Bronchial epithelial cell (primary cell): ENCODE results near the gene PBX1. TPM values are rescaled to one million over a fixed set of nuclear protein-coding genes. Genes with fewer than 3 reads are reported as not detected.

Experiments used
- DNase-seq: peaks from one replicate; pipeline ENCODE4 v3.0.0-alpha.2; 2010; ENCODE audit warnings: low read depth
- FAIRE-seq: peaks from 2 replicates; lab custom pipeline; 2011; peaks lifted over from hg19 to GRCh38; lab: Jason Lieb, UNC
- H3K27me3 ChIP-seq: 2 replicates; pipeline ENCODE4 v1.5.1; 2011; ENCODE audit warnings: low read length; ENCODE audit not compliant: control insufficient read depth, insufficient read depth
- H3K36me3 ChIP-seq: 2 replicates; pipeline ENCODE4 v1.5.1; 2011; ENCODE audit warnings: low read length; ENCODE audit not compliant: control insufficient read depth, insufficient read depth
- H3K4me3 ChIP-seq: 2 replicates; pipeline ENCODE4 v1.5.1; 2011; ENCODE audit warnings: mild to moderate bottlenecking, low read depth, low read length, control low read depth
- total RNA-seq: library from RNA; depleted of rRNA; stranded (reverse); fragments of >200 nt; gene quantifications from 2 replicates; pipeline ENCODE4 v1.2.1, GENCODE V29; 2014
- TF ChIP-seq, protein P1 (sequence below): IDR thresholded peaks from 2 replicates; pipeline ENCODE4 v1.5.1; 2011; ENCODE audit warnings: mild to moderate bottlenecking, moderate library complexity, low read length, control low read depth, inconsistent platforms; ENCODE audit not compliant: insufficient read depth, severe bottlenecking

Gene PBX1
- total RNA-seq, 1 donor from 2014 or later, result 3.2 TPM

GRCh38 chr1:164617377-164618201, 58.6 kb downstream of the PBX1 start:
- FAIRE-seq (no peak), DNase-seq (peak; percentile 34)
- H3K27me3 ChIP-seq, result no peaks in the 10 kb centered on the region
- no peak overlapping the region for H3K4me3 ChIP-seq
- no peaks in the 10 kb centered on the region for H3K36me3 ChIP-seq
- TF ChIP-seq, protein P1, sequence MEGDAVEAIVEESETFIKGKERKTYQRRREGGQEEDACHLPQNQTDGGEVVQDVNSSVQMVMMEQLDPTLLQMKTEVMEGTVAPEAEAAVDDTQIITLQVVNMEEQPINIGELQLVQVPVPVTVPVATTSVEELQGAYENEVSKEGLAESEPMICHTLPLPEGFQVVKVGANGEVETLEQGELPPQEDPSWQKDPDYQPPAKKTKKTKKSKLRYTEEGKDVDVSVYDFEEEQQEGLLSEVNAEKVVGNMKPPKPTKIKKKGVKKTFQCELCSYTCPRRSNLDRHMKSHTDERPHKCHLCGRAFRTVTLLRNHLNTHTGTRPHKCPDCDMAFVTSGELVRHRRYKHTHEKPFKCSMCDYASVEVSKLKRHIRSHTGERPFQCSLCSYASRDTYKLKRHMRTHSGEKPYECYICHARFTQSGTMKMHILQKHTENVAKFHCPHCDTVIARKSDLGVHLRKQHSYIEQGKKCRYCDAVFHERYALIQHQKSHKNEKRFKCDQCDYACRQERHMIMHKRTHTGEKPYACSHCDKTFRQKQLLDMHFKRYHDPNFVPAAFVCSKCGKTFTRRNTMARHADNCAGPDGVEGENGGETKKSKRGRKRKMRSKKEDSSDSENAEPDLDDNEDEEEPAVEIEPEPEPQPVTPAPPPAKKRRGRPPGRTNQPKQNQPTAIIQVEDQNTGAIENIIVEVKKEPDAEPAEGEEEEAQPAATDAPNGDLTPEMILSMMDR, result peak; percentile 56

GRCh38 chr1:164618202-164618564, 59.2 kb downstream of the PBX1 start:
- H3K36me3 ChIP-seq, result no peaks in the 10 kb centered on the region
- TF ChIP-seq, protein P1, result no peak
- no peak for FAIRE-seq
- DNase-seq, result no peak
- H3K4me3 ChIP-seq, result no peak overlapping the region
- no peaks in the 10 kb centered on the region for H3K27me3 ChIP-seq

GRCh38 chr1:164619006-164619784, 60.2 kb downstream of the PBX1 start:
- FAIRE-seq (no peak), DNase-seq (no peak)
- Histone ChIP-seq H3K36me3 (no peaks in the 10 kb centered on the region), H3K27me3 (no peaks in the 10 kb centered on the region), H3K4me3 (no peak overlapping the region)
- TF ChIP-seq, protein P1, result no peak

GRCh38 chr1:164622068-164622845, 63.3 kb downstream of the PBX1 start:
- TF ChIP-seq, protein P1, result no peak
- DNase-seq (no peak), FAIRE-seq (no peak)
- H3K4me3 ChIP-seq, result no peak overlapping the region
- H3K27me3 ChIP-seq, result no peaks in the 10 kb centered on the region
- H3K36me3 ChIP-seq, result no peaks in the 10 kb centered on the region

- Histone ChIP-seq H3K4me3 (no peak overlapping the region), H3K27me3 (no peaks in the 10 kb centered on the region), H3K36me3 (no peaks in the 10 kb centered on the region)
- no peak for DNase-seq
- FAIRE-seq, result no peak
- TF ChIP-seq, protein P1, result no peak
Observed at GRCh38 chr1:164623805-164624204, 64.8 kb downstream of the PBX1 start.
